ACC112 (cell line): Measurements from ENCODE around the gene RABGAP1L.
"Not testable (repeated sequence)": the region's sequence is repeated elsewhere in the genome, so short reads cannot be mapped to it uniquely, and the experiment has no call there.

ENCODE experiments used
- H2AFZ ChIP-seq: fragments of 200-600 bp; sonication (generic); one replicate; pipeline ENCODE4 v1.6.0; 2017; ENCODE audit warnings: antibody characterized with exemption, low read length; ENCODE audit not compliant: unreplicated experiment
- H3K27ac ChIP-seq: fragments of 200-600 bp; sonication (generic); 2 replicates; pipeline ENCODE4 v1.5.1; 2014; ENCODE audit warnings: low read depth, mild to moderate bottlenecking, antibody characterized with exemption, low read length, moderate library complexity
- H3K27me3 ChIP-seq: fragments of 200-600 bp; sonication (generic); 2 replicates; pipeline ENCODE4 v1.6.1; 2014; ENCODE audit warnings: mild to moderate bottlenecking, antibody characterized with exemption, low read length, moderate library complexity, mixed read lengths; ENCODE audit not compliant: insufficient read depth
- H3K36me3 ChIP-seq: fragments of 200-600 bp; sonication (generic); 2 replicates; pipeline ENCODE4 v1.6.1; 2016; ENCODE audit warnings: mild to moderate bottlenecking, antibody characterized with exemption, low read length, moderate library complexity, mixed read lengths; ENCODE audit not compliant: insufficient read depth
- H3K4me1 ChIP-seq: fragments of 200-600 bp; sonication (generic); one replicate; pipeline ENCODE4 v1.6.1; 2016; ENCODE audit warnings: low read length, mixed read lengths; ENCODE audit not compliant: insufficient read depth, unreplicated experiment, control insufficient read depth
- H3K4me3 ChIP-seq: fragments of 200-600 bp; sonication (generic); 2 replicates; pipeline ENCODE4 v1.5.1; 2014; ENCODE audit warnings: mild to moderate bottlenecking, low read depth, low read length
- H3K79me2 ChIP-seq: fragments of 200-600 bp; sonication (generic); one replicate; pipeline ENCODE4 v1.6.0; 2016; ENCODE audit warnings: low read length; ENCODE audit not compliant: control insufficient read depth, unreplicated experiment, insufficient read depth

RABGAP1L gene

DNA sequence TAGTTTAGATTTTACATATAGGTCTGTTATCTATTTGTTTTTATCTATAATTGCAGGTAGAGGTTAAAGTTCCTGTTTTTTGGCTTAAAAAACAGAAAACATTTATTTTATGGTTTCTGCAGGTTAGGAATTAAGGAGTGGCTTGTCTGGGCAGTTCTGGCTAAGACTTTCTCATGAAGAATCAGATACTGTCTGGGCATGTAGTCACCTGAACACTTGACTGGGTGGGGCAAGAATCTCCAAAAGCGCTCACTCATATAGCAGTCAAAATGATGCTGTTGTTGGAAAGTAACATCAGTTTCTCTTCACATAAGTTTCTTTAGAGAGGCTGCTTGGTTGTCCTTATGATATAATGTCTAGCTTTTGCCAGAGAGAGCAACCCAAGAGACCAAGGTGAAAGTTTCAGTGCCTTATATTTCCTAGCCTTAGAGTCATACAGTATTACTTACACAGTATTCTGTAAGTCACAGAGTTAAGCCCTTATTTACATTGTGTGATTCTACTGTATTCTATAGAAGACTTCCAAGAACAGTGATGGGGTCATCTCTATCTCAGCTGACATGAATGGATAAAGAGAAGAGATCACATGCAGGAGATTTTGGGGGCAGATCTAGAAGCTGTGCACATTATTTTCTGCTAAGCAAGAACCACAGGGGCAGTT, 163.0 kb downstream of the RABGAP1L start:
- Histone ChIP-seq H3K27me3 (no peaks in the 10 kb centered on the region), H3K79me2 (no peaks in the 10 kb centered on the region), H3K4me1 (no peaks in the 10 kb centered on the region), H3K36me3 (no peaks in the 10 kb centered on the region; the same call in 1 of the 2 replicates), H3K4me3 (no peak overlapping the region), H3K27ac (no peak overlapping the region), H2AFZ (no peak overlapping the region)

DNA sequence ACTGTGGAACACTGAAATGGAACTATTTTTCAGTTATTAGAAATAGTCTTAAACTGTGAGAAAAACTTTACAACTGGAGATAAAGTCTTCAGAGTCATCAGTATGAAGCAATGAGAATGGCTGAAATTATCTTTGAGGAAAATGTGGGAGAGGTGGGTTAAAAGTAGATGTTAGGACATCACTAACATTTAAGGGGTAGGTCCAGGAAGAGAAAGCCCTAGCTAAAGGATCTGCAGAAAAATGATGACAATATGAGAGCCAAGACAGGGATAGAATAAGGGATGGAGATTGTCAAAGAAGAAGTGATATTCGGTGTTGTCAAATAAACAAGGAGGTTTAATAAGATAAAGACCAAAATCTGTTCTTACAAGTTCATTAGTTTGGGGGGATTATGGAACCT, 165.2 kb downstream of the RABGAP1L start:
- Histone ChIP-seq H3K4me1 (no peaks in the 10 kb centered on the region), H3K79me2 (no peaks in the 10 kb centered on the region), H3K36me3 (no peaks in the 10 kb centered on the region; the same call in 1 of the 2 replicates), H3K27ac (no peak overlapping the region), H3K27me3 (no peaks in the 10 kb centered on the region), H3K4me3 (no peak overlapping the region), H2AFZ (no peak overlapping the region)

DNA sequence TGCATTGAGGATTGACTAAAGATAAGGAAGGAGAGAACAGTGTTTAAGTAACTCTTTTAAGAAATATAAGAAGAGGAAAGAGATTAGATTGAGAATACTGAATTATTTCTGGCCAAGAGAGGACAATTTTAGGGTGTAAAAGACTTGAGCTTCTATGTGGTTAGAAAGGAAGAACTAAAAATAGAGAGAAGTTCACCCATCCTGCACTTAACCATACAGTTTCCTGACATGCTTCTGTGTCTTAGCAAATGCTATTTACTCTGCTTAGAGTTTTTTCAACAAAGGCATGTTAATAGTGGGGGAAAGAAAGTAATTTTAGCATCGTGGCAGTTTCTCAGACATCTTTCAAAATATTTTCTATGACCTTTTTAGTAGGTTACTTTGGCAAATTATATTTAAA, 165.6 kb downstream of the RABGAP1L start:
- Histone ChIP-seq H3K79me2 (no peaks in the 10 kb centered on the region), H3K4me3 (no peak overlapping the region), H3K36me3 (no peaks in the 10 kb centered on the region; the same call in 1 of the 2 replicates), H3K4me1 (no peaks in the 10 kb centered on the region), H3K27me3 (no peaks in the 10 kb centered on the region), H3K27ac (no peak overlapping the region), H2AFZ (no peak overlapping the region)

DNA sequence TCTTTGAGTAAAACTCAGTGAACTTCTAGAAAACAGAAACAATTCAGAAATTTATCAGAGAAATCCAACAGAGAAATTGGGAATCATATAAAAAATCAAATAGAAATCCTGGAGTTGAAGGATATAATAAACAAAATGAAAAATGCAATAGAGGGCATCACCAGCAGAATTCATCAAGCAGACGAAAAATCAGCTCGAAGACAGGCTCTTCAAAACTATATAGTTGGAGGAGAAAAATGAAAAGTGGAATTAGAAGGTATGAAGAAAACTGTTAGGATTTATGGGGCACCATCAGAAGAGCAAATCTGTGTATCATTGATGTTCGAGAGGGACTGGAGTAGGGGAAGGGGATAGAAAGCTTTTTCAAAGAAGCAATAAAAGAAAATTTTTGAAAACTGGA, 167.0 kb downstream of the RABGAP1L start:
- no peaks in the 10 kb centered on the region; the same call in 1 of the 2 replicates for H3K36me3 ChIP-seq
- no peak overlapping the region for H3K4me3 ChIP-seq
- H3K27me3 ChIP-seq, result no peaks in the 10 kb centered on the region
- H2AFZ ChIP-seq, result no peak overlapping the region
- no peaks in the 10 kb centered on the region for H3K79me2 ChIP-seq
- H3K27ac ChIP-seq, result no peak overlapping the region
- no peaks in the 10 kb centered on the region for H3K4me1 ChIP-seq

DNA sequence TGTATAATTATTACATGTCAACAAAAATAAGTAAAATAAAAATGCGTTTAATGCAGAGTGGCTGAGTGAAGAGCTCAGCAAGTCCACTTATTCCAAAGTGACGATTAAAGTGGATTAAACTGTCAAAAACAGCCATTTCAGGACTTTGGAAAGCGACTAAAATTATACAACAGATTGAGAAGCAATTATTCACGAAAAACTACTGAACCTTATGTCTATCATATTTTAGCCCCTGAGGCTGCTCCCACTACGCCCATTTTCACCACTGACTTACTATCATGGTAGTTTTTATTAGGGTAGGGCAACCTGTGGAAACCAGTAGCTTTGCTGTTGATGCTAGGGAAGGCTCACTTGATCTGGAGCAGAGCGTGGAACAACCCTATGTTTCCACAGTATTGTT, 174.1 kb downstream of the RABGAP1L start:
- H2AFZ ChIP-seq, result no peak overlapping the region
- H3K36me3 ChIP-seq, result no peaks in the 10 kb centered on the region
- no peaks in the 10 kb centered on the region for H3K4me1 ChIP-seq
- no peaks in the 10 kb centered on the region for H3K27me3 ChIP-seq
- H3K27ac ChIP-seq, result no peak overlapping the region
- H3K4me3 ChIP-seq, result no peak overlapping the region
- H3K79me2 ChIP-seq, result no peaks in the 10 kb centered on the region

DNA sequence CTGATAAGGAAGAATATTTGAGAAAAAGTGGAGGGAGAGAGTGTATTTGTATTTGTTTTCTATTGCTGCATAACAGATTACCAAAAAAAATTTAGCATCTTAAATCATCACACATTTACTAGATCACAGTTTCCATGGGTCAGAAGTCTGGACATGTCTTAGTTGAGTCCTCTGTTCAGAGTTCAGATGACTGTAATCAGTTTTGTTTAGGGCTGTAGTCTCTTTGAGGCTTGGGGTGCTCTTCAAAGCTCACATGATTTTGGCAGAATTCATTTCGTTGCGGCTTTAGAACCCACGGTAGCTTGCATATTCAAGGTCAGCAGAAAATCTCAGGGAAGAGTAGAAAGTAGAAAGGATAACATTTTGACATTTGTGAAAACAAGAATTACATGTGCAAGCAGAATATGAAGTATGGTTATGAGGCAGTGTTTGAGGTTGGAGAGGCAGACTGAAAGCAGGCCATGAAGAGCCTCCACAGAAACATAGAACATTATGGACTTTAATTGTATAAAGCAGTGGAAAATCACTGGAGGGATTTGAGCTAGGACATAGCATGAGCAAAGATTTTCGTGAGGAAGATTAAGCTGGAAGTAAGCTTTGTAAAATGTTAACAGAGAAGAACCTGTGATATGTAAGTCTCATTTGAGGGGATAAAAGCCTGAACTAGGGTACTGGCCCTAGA, 177.8 kb downstream of the RABGAP1L start:
- H3K36me3 ChIP-seq, result no peaks in the 10 kb centered on the region
- no peaks in the 10 kb centered on the region for H3K27me3 ChIP-seq
- no peaks in the 10 kb centered on the region for H3K79me2 ChIP-seq
- no peak overlapping the region for H3K4me3 ChIP-seq
- no peaks in the 10 kb centered on the region for H3K4me1 ChIP-seq
- H2AFZ ChIP-seq, result no peak overlapping the region
- no peak overlapping the region for H3K27ac ChIP-seq

DNA sequence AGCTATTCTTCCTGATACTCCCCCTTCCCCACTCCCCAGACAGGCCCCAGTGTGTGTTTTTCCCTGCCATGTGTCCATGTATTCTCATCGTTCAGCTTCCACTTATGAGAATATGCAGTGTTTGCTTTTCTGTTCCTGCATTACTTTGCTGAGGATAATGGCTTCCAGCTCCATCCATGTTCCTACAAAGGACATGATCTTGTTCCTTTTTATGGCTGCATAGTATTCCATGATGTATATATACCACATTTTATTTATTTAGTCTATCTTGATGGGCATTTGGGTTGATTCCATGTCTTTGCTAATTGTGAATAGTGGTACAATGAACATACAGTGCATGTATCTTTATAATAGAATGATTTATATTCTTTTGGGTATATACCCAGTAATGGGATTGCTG, 181.1 kb downstream of the RABGAP1L start:
- H3K79me2 ChIP-seq, H2AFZ ChIP-seq, H3K27ac ChIP-seq, H3K36me3 ChIP-seq, H3K4me3 ChIP-seq, H3K4me1 ChIP-seq, H3K27me3 ChIP-seq: not testable (repeated sequence)

DNA sequence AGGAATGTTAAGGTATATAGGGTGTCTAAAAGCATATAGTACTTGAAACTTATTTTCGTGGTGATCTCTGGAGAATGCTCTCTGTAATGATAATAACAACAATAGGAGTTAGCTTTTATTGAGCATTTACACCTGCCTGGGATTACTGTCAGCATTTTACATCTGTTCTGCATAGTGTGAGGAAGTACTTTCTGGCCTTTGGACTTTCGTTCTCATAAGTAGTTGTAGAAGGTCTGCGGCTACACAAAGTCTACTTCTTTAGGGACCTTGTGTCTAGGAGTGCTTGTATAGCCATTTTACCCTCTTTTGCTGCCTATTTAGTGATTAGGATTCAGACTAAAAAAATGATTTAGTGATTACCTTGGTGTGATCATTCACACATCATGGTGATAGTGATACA, 184.8 kb downstream of the RABGAP1L start:
- no peak overlapping the region for H2AFZ ChIP-seq
- no peaks in the 10 kb centered on the region for H3K36me3 ChIP-seq
- no peak overlapping the region for H3K4me3 ChIP-seq
- no peaks in the 10 kb centered on the region for H3K4me1 ChIP-seq
- no peaks in the 10 kb centered on the region for H3K27me3 ChIP-seq
- H3K27ac ChIP-seq, result no peak overlapping the region
- H3K79me2 ChIP-seq, result no peaks in the 10 kb centered on the region

DNA sequence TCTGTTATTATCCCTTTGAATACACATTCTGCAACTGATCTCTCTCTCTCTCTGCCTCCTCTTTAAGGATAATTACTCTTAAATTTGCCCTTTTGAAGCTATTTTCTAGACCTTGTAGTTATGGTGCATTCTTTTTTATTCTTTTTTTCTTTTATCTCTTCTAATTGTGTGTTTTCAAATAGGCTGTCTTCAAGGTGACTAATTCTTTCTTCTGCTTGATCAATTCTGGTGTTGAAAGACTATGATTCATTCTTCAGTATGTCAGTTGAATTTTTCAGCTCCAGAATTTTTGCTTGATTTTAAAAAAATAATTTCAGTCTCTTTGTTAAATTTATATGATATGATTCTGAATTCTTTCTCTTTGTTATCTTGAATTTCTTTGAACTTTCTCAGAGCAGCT, 192.8 kb downstream of the RABGAP1L start:
- H3K4me3 ChIP-seq, result no peak overlapping the region
- no peak overlapping the region for H2AFZ ChIP-seq
- H3K27me3 ChIP-seq, result no peaks in the 10 kb centered on the region
- no peaks in the 10 kb centered on the region for H3K36me3 ChIP-seq
- no peaks in the 10 kb centered on the region for H3K79me2 ChIP-seq
- H3K4me1 ChIP-seq, result peaks cover 6% of the 10 kb centered on the region
- no peak overlapping the region for H3K27ac ChIP-seq

DNA sequence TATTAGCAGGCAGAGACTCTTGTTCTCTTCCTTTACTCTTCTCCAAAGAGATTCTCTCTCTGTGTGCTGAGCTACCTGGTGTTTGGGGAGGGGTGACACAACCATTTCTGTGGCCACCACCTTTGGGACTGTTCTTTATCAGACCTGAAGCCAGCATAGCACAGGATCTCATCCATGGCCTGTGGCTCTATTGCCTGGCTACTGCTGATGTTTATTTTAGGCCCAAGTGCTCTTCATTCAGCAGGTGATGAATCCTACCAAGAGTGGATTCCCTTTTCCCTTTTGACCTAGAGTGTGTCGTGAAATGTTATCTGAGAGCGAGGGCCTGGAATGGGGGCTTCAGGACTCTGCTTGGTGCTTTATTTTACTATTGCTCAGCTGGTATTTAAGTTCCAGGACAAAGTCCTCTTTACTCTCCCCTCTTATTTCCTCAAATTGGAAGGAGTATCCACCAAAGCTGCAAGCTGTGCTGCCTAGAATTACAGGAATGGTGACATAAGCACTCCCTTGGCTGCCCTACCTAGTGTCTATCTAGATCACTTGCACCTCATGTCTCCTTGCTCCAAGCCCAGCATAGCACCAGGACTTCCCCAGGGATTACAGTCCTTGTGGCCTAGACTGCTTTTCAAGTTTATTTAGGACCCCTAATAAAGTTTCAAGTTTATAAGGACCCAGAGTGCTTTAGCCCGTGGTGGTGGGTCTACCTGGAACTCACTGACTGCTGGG, 193.7 kb downstream of the RABGAP1L start:
- no peaks in the 10 kb centered on the region for H3K36me3 ChIP-seq
- no peak overlapping the region for H3K4me3 ChIP-seq
- H3K27me3 ChIP-seq, result no peaks in the 10 kb centered on the region
- H3K27ac ChIP-seq, result no peak overlapping the region
- H2AFZ ChIP-seq, result no peak overlapping the region
- peaks cover 6% of the 10 kb centered on the region for H3K4me1 ChIP-seq
- no peaks in the 10 kb centered on the region for H3K79me2 ChIP-seq

DNA sequence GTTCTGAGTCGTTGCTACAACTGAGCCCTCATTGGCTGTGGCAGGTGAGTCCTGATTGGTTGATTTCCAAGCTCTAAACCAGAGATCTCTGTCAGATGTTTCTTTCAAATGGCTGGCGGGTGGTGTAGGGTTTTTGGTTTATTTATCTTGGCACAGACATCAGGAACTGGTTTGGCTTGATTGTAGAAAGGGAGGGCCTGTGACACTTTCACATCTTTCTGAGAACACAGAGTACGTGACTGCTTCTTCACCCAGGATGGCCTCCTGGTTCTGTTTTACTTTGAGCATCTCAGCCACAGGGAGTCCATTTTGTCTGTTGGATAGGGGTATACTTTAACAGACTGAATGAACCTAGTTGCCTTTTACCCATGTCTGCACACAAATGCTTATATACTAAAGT, 199.0 kb downstream of the RABGAP1L start:
- Histone ChIP-seq H3K79me2 (no peaks in the 10 kb centered on the region), H2AFZ (no peak overlapping the region), H3K4me3 (no peak overlapping the region), H3K27me3 (no peaks in the 10 kb centered on the region), H3K36me3 (no peaks in the 10 kb centered on the region), H3K4me1 (no peaks in the 10 kb centered on the region), H3K27ac (no peak overlapping the region)
